ENCODE data around the gene GGTLC2.
"Not testable (repeated sequence)": the region's sequence is repeated elsewhere in the genome, so short reads cannot be mapped to it uniquely, and the experiment has no call there.

The GGTLC2 gene

GRCh38 chr22:22644314-22644713, at the start of gene GGTLC2:
Gene GGTLC2 (plus strand): TSS chr22:22644614. CDS start chr22:22646346, 1,732 bp downstream.
- DNase-seq (ENCODE audit: low read depth): not testable (repeated sequence)

- DNase-seq (ENCODE audit: low read depth): no peak
Observed at GRCh38 chr22:22595001-22595835, 49.2 kb upstream of the GGTLC2 start.

GRCh38 chr22:22598144-22598543, 46.3 kb upstream of the GGTLC2 start:
- no peak for DNase-seq (ENCODE audit: low read depth)

- no peak for DNase-seq (ENCODE audit: low read depth)
Observed at GRCh38 chr22:22599248-22599647, 45.2 kb upstream of the GGTLC2 start.

GRCh38 chr22:22600531-22601261, 43.7 kb upstream of the GGTLC2 start:
- no peak for DNase-seq (ENCODE audit: low read depth)

GRCh38 chr22:22603470-22603947, 40.9 kb upstream of the GGTLC2 start:
- no peak for DNase-seq (ENCODE audit: low read depth)

GRCh38 chr22:22604326-22605073, 39.9 kb upstream of the GGTLC2 start:
- DNase-seq (ENCODE audit: low read depth): no peak

GRCh38 chr22:22605074-22605404, 39.4 kb upstream of the GGTLC2 start:
- no peak for DNase-seq (ENCODE audit: low read depth)

GRCh38 chr22:22608022-22608421, 36.4 kb upstream of the GGTLC2 start:
- DNase-seq (ENCODE audit: low read depth): not testable (repeated sequence)

- DNase-seq (ENCODE audit: low read depth): no peak
Observed at GRCh38 chr22:22609291-22609690, 35.1 kb upstream of the GGTLC2 start.

- DNase-seq (ENCODE audit: low read depth): no peak
Observed at GRCh38 chr22:22612516-22612915, 31.9 kb upstream of the GGTLC2 start.

GRCh38 chr22:22614065-22614464, 30.3 kb upstream of the GGTLC2 start:
- DNase-seq (ENCODE audit: low read depth): no peak

- peak; percentile 10 for DNase-seq (ENCODE audit: low read depth)
Observed at GRCh38 chr22:22616636-22617035, 27.8 kb upstream of the GGTLC2 start.

- DNase-seq (ENCODE audit: low read depth): no peak
Observed at GRCh38 chr22:22618448-22618847, 26.0 kb upstream of the GGTLC2 start.

- DNase-seq (ENCODE audit: low read depth): no peak
Observed at GRCh38 chr22:22618923-22619322, 25.5 kb upstream of the GGTLC2 start.

GRCh38 chr22:22619765-22620414, 24.5 kb upstream of the GGTLC2 start:
- no peak for DNase-seq (ENCODE audit: low read depth)

- not testable (repeated sequence) for DNase-seq (ENCODE audit: low read depth)
Observed at GRCh38 chr22:22628546-22629495, 15.6 kb upstream of the GGTLC2 start.

- not testable (repeated sequence) for DNase-seq (ENCODE audit: low read depth)
Observed at GRCh38 chr22:22631223-22631652, 13.2 kb upstream of the GGTLC2 start.

- not testable (repeated sequence) for DNase-seq (ENCODE audit: low read depth)
Observed at GRCh38 chr22:22632226-22632625, 12.2 kb upstream of the GGTLC2 start.

- DNase-seq (ENCODE audit: low read depth): not testable (repeated sequence)
Observed at GRCh38 chr22:22633533-22633932, 10.9 kb upstream of the GGTLC2 start.

- not testable (repeated sequence) for DNase-seq (ENCODE audit: low read depth)
Observed at GRCh38 chr22:22636260-22636659, 8.2 kb upstream of the GGTLC2 start.

Measured in stimulated activated CD4-positive, alpha-beta T cell treated with anti-CD3 and anti-CD28 coated beads, Interleukin-2, amount 100 ng/mL, for 4 hours (primary cell).